AG04450 (cell line): ENCODE measurements around the gene PIGV. TPM values are rescaled to one million over a fixed set of nuclear protein-coding genes. Genes with fewer than 3 reads are reported as not detected.
A peak's percentile ranks its signal among the peaks of the same experiment; 100 is the strongest.

Source experiments
- CTCF ChIA-PET: fragments of 300-600, 350-600 bp; formaldehyde crosslinking; extraction: SDS; loops from one replicate; lab custom pipeline; 2022; ENCODE audit warnings: antibody characterized with exemption, inconsistent platforms; lab: Charles Lee
- POLR2A ChIA-PET: fragments of 350-600 bp; formaldehyde crosslinking; extraction: SDS; loops from one replicate; lab custom pipeline; 2021; ENCODE audit warnings: antibody characterized with exemption, inconsistent platforms; lab: Yijun Ruan, JAX
- DNase-seq: peaks from one replicate; pipeline ENCODE4 v3.0.0-alpha.2; 2011; ENCODE audit warnings: low read depth, low spot score
- H3K27ac ChIP-seq: one replicate; pipeline ENCODE4 v1.5.1; 2012; ENCODE audit warnings: low read depth, low read length, control low read depth
- H3K27me3 ChIP-seq: one replicate; pipeline ENCODE4 v1.6.0; 2012; ENCODE audit warnings: low read length; ENCODE audit not compliant: control insufficient read depth, insufficient read depth
- H3K4me3 ChIP-seq: 2 replicates; pipeline ENCODE4 v1.5.1; 2011; ENCODE audit warnings: mild to moderate bottlenecking, low read depth, low read length, control low read depth
- H3K9me3 ChIP-seq: 2 replicates; pipeline ENCODE4 v1.5.1; 2012; ENCODE audit warnings: low read length; ENCODE audit not compliant: control insufficient read depth, insufficient read depth
- CTCF ChIP-seq: IDR thresholded peaks from 2 replicates; pipeline ENCODE4 v1.5.1; 2011; ENCODE audit warnings: low read depth, low read length, control low read depth, inconsistent platforms
- polyA plus RNA-seq: library from polyadenylated mRNA; depleted of rRNA; stranded (reverse); fragments of >200 nt; gene quantifications from 2 replicates; pipeline ENCODE4 v1.2.3, GENCODE V29; 2011

The PIGV gene
- polyA plus RNA-seq, 1 experiment: 17.8 TPM

DNA sequence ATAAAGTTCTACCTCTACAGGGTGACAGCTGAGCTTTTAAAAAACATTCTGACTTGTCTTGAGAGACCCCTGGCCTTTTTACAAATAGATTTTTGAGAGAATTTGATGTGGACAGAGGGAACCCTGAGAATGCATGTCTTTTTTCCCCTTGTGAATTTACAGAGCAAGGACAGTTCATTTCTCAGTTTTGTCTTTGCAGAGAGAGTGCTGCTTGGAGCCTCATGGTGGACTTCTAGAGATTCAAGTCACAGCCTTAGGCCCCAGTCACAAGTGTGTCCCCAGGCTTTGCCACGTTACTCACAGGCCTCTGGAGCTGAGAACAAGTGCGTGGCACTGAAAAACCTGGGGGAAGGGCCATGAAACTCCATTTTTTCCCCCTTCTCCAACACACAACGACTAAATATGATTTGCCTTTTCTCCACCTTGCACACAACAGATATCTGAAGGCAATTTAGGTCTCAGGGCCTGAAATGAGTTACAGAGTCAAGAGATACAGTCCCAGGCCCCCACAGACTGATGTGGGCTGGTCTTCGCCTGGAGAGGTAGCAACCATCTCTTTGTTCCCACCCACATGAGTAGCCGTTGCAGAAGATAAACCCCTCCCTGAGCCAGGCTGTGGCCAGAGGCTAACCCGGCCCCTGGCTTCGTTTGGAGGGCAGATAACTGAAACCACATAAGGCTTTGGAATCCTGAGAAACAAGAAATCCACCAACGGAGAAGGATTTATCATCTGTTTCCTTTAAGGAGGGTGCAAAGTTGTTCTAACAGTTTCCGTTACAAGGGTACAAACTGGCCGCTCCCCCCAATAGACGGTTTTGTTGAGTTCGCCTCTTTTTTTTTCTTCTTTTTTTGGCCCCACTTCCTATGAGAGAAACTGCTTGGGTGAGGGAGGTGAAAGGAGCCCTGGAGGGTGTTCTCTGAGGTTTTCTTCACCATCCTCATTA lies 1.0 kb upstream of the PIGV start:
- no peak for DNase-seq
- Histone ChIP-seq H3K4me3 (peak overlapping the region; percentile 82), H3K27me3 (no peaks in the 10 kb centered on the region), H3K27ac (peak overlapping the region; percentile 99), H3K9me3 (no peaks in the 10 kb centered on the region)
- ChIA-PET POLR2A (interaction anchor here (0.7 to 2.1 kb wide), 3 partner anchors 16 to 187 kb away, joined by 3 to 17 read pairs (median 5); no protein-coding TSS in a partner anchor), CTCF (interaction anchor here (0.8 to 8.4 kb wide), 3 partner anchors 21 to 287 kb away, joined by 3 to 424 read pairs (median 4); no protein-coding TSS in a partner anchor)
- no peak for TF ChIP-seq CTCF

- TF ChIP-seq CTCF: no peak
- ChIA-PET CTCF (interaction anchor here (8.4 kb wide), 1 partner anchor 185 kb away, joined by 424 read pairs; no protein-coding TSS in a partner anchor), POLR2A (interaction anchor here (0.7 to 3.2 kb wide), 5 partner anchors 10 to 188 kb away, joined by 3 to 17 read pairs (median 5); no protein-coding TSS in a partner anchor)
- Histone ChIP-seq H3K27me3 (no peaks in the 10 kb centered on the region), H3K4me3 (peak overlapping the region; percentile 82), H3K27ac (peak overlapping the region; percentile 99), H3K9me3 (no peaks in the 10 kb centered on the region)
- no peak for DNase-seq
Measured at GRCh38 chr1:26787381-26787705, 407 bp upstream of the PIGV start.

DNA sequence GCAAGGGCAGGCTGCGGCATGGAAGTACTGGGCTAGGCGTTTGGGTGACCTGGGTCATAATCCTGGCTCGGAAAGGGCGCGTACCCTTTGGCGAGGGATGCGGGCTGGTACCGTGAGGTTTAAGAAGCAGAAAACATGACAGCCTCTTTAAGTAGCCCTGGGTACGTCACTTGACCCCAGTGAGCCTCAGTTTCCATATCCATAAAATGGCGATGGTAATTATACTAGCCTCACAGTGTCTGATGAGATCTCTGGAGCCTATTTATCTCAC lies 700 bp downstream of the PIGV start:
- Histone ChIP-seq H3K9me3 (no peaks in the 10 kb centered on the region), H3K27me3 (no peaks in the 10 kb centered on the region), H3K4me3 (peak overlapping the region; percentile 82), H3K27ac (peak overlapping the region; percentile 98)
- CTCF ChIA-PET: interaction anchor here (0.5 to 8.4 kb wide), 45 partner anchors 8 to 288 kb away, joined by 3 to 424 read pairs (median 4); no protein-coding TSS in a partner anchor
- POLR2A ChIA-PET: interaction anchor here (0.7 to 3.2 kb wide), 10 partner anchors 9 to 186 kb away, joined by 3 to 17 read pairs (median 4); no protein-coding TSS in a partner anchor
- no peak for TF ChIP-seq CTCF
- DNase-seq: no peak

DNA sequence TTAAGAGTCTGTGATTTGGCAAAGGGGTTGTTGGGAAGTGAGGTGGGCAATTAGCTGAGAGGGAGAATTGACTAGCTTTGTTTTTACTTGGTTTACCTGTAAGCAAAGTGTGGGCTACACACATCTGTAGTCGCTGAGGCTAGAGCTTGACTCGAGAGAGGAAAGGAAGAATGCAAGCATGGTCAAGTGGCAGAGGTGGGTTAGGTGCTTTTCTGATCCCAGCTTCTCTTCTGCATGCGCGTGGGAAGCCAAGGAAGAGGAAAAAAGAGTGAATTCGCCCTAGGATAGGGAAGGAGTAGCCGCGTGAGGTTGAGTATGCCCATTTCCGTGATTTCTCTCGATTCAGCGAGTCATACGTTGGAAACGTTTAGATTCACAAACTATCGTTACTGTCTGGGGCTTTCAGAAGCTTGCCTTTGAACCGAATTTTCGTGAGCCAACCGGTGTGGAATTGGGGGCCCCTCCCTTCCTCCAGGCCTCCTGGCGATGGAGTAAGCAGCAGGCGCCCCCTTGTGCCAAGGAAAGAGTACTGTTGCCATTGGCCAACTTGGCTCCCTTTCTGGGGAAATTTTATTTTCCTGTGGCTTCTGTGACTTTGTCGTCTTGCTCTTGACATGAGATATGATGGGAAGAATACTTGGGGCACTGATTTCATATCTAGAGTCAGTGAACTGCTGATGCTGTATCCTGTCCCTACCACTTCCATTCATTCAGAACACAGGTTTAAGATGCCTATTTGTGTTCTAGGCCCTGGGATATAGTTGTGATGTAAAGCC lies 1.3 kb downstream of the PIGV start:
- ChIA-PET CTCF (interaction anchor here (0.5 to 8.4 kb wide), 50 partner anchors 8 to 289 kb away, joined by 3 to 424 read pairs (median 4); no protein-coding TSS in a partner anchor), POLR2A (interaction anchor here (0.8 to 3.2 kb wide), 8 partner anchors 10 to 187 kb away, joined by 3 to 17 read pairs (median 5); no protein-coding TSS in a partner anchor)
- H3K27me3 ChIP-seq: no peaks in the 10 kb centered on the region
- TF ChIP-seq CTCF: peak; percentile 96
- DNase-seq: peak; percentile 69
- H3K9me3 ChIP-seq: no peaks in the 10 kb centered on the region
- peak overlapping the region; percentile 98 for H3K27ac ChIP-seq
- peak overlapping the region; percentile 82 for H3K4me3 ChIP-seq
